IMR-90 (cell line): ENCODE results near the gene SLC23A2. TPM values are rescaled to one million over a fixed set of nuclear protein-coding genes. Genes with fewer than 3 reads are reported as not detected.

ENCODE experiments used
- ATAC-seq: fragments of 200-7000 bp; cut with Tn5 transposase; 2 replicates; pipeline ENCODE4 v1.9.1; 2020; ENCODE audit warnings: low read depth, mild to moderate bottlenecking, moderate library complexity
- BruUV-seq: library from RNA; stranded (reverse); fragments of 400-500 nt; replicated peaks from 2 replicates; lab custom pipeline; 2021; lab: Mats Ljungman, UMichigan
- CTCF ChIA-PET: fragments of 300-600 bp; formaldehyde crosslinking; extraction: SDS; loops from one replicate; lab custom pipeline; 2021; ENCODE audit warnings: antibody characterized with exemption; lab: Yijun Ruan, JAX
- POLR2A ChIA-PET: fragments of 300-600 bp; sonication (Branson Sonifier 250); formaldehyde crosslinking; loops from one replicate; lab custom pipeline; 2022; ENCODE audit warnings: antibody characterized with exemption; ENCODE audit not compliant: unreplicated experiment; lab: Charles Lee
- DNase-seq: peaks from one replicate; pipeline ENCODE4 v3.0.0; 2013
- H2AFZ ChIP-seq: replicated peaks from 2 replicates; pipeline ENCODE3; 2013; ENCODE audit warnings: low read length, mild to moderate bottlenecking; ENCODE audit not compliant: poor library complexity
- H2AK5ac ChIP-seq: 2 replicates; pipeline ENCODE4 v1.6.1; 2013; ENCODE audit warnings: low read depth, low read length, inconsistent platforms
- H2AK9ac ChIP-seq: replicated peaks from 2 replicates; pipeline ENCODE3; 2013; ENCODE audit warnings: mild to moderate bottlenecking, low read depth, low read length, moderate library complexity; ENCODE audit not compliant: poor library complexity
- H2BK120ac ChIP-seq: 2 replicates; pipeline ENCODE4 v1.6.1; 2013; ENCODE audit warnings: low read depth, low read length, inconsistent platforms
- H2BK15ac ChIP-seq: 3 replicates; pipeline ENCODE4 v1.6.1; 2013; ENCODE audit warnings: low read depth, low read length, inconsistent platforms
- H2BK20ac ChIP-seq: 2 replicates; pipeline ENCODE4 v1.6.1; 2013; ENCODE audit warnings: low read depth, mild to moderate bottlenecking, inconsistent platforms, low read length, moderate library complexity
- H2BK5ac ChIP-seq: 2 replicates; pipeline ENCODE4 v1.6.1; 2013; ENCODE audit warnings: mild to moderate bottlenecking, low read depth, low read length, inconsistent platforms; ENCODE audit not compliant: poor library complexity, severe bottlenecking
- H3K14ac ChIP-seq: replicated peaks from 2 replicates; pipeline ENCODE4 v1.6.1; 2013; ENCODE audit warnings: low read depth, low read length, inconsistent platforms
- H3K18ac ChIP-seq: 2 replicates; pipeline ENCODE4 v1.6.1; 2013; ENCODE audit warnings: low read depth, low read length, control low read depth
- H3K23ac ChIP-seq: 2 replicates; pipeline ENCODE4 v1.6.1; 2013; ENCODE audit warnings: low read depth, low read length, inconsistent platforms
- H3K27ac ChIP-seq: 2 replicates; pipeline ENCODE4 v1.5.1; 2013; ENCODE audit warnings: mild to moderate bottlenecking, control low read depth, low read length; ENCODE audit not compliant: insufficient read depth
- H3K27me3 ChIP-seq: 2 replicates; pipeline ENCODE4 v1.6.1; 2013; ENCODE audit warnings: low read length; ENCODE audit not compliant: control insufficient read depth, insufficient read depth
- H3K36me3 ChIP-seq: 2 replicates; pipeline ENCODE4 v1.6.1; 2013; ENCODE audit warnings: low read length, mixed read lengths; ENCODE audit not compliant: control insufficient read depth, insufficient read depth
- H3K4ac ChIP-seq: 2 replicates; pipeline ENCODE4 v1.6.1; 2013; ENCODE audit warnings: low read depth, low read length, inconsistent platforms
- H3K4me1 ChIP-seq: 2 replicates; pipeline ENCODE4 v1.6.1; 2013; ENCODE audit warnings: low read length, mixed read lengths; ENCODE audit not compliant: control insufficient read depth, insufficient read depth
- H3K4me2 ChIP-seq: 2 replicates; pipeline ENCODE4 v1.6.1; 2013; ENCODE audit warnings: low read depth, mild to moderate bottlenecking, control low read depth, low read length, moderate library complexity
- H3K4me3 ChIP-seq: 2 replicates; pipeline ENCODE4 v1.5.1; 2013; ENCODE audit warnings: low read depth, mild to moderate bottlenecking, control low read depth, low read length, moderate library complexity; ENCODE audit not compliant: insufficient read depth
- H3K56ac ChIP-seq: 2 replicates; pipeline ENCODE4 v1.6.1; 2013; ENCODE audit warnings: low read length, inconsistent platforms; ENCODE audit not compliant: insufficient read depth; ENCODE audit errors: extremely low read depth
- H3K79me1 ChIP-seq, 2 experiments: 2 replicates each; pipeline ENCODE4 v1.6.1; 2013; ENCODE audit warnings: low read length in 2 of 2, inconsistent platforms in 1 of 2, low read depth in 1 of 2
- H3K9ac ChIP-seq: 2 replicates; pipeline ENCODE4 v1.6.1; 2013; ENCODE audit warnings: low read depth, low read length, control low read depth
- H3K9me1 ChIP-seq: 2 replicates; pipeline ENCODE4 v1.6.1; 2013; ENCODE audit warnings: low read length, inconsistent platforms; ENCODE audit not compliant: insufficient read depth
- H3K9me3 ChIP-seq: 2 replicates; pipeline ENCODE4 v1.6.1; 2013; ENCODE audit warnings: low read length; ENCODE audit not compliant: control insufficient read depth, insufficient read depth
- H4K20me1 ChIP-seq: 2 replicates; pipeline ENCODE4 v1.6.1; 2013; ENCODE audit warnings: low read length, inconsistent platforms; ENCODE audit not compliant: insufficient read depth
- H4K5ac ChIP-seq: 2 replicates; pipeline ENCODE4 v1.6.1; 2013; ENCODE audit warnings: mild to moderate bottlenecking, low read depth, low read length, control low read depth
- H4K8ac ChIP-seq, 2 experiments: 2 replicates each; pipeline ENCODE4 v1.6.1; 2013; ENCODE audit warnings: low read depth in 2 of 2, low read length in 2 of 2, control low read depth in 1 of 2, inconsistent platforms in 1 of 2
- H4K91ac ChIP-seq: 2 replicates; pipeline ENCODE4 v1.6.1; 2013; ENCODE audit warnings: low read depth, low read length, inconsistent platforms; ENCODE audit not compliant: insufficient read depth
- BHLHE40 ChIP-seq: fragments of 150-350 bp; IDR thresholded peaks from 2 replicates; pipeline ENCODE4 v1.6.1; 2016; ENCODE audit warnings: mild to moderate bottlenecking, low read depth, low read length
- CEBPB ChIP-seq: IDR thresholded peaks from 2 replicates; pipeline ENCODE4 v1.6.1; 2012; ENCODE audit warnings: low read depth, low read length, improper control_type of control experiment
- CHD1 ChIP-seq: IDR thresholded peaks from 2 replicates; pipeline ENCODE4 v1.6.1; 2012; ENCODE audit warnings: low read depth, low read length, improper control_type of control experiment
- MAFK ChIP-seq: IDR thresholded peaks from 2 replicates; pipeline ENCODE4 v1.6.1; 2012; ENCODE audit warnings: low read depth, low read length, improper control_type of control experiment
- MAZ ChIP-seq: IDR thresholded peaks from 2 replicates; pipeline ENCODE4 v1.6.1; 2012; ENCODE audit warnings: low read depth, mild to moderate bottlenecking, low read length, improper control_type of control experiment, moderate library complexity, borderline replicate concordance
- NFE2L2 ChIP-seq: fragments of 150-350 bp; IDR thresholded peaks from 2 replicates; pipeline ENCODE4 v1.6.1; 2016; ENCODE audit warnings: low read depth, mild to moderate bottlenecking, low read length
- POLR2A ChIP-seq: IDR thresholded peaks from 2 replicates; pipeline ENCODE4 v1.6.1; 2012; ENCODE audit warnings: mild to moderate bottlenecking, low read depth, low read length
- RAD21 ChIP-seq: IDR thresholded peaks from 2 replicates; pipeline ENCODE4 v1.6.1; 2012; ENCODE audit warnings: low read length, improper control_type of control experiment
- RCOR1 ChIP-seq: IDR thresholded peaks from 2 replicates; pipeline ENCODE4 v1.6.1; 2012; ENCODE audit warnings: mild to moderate bottlenecking, low read length, improper control_type of control experiment; ENCODE audit not compliant: insufficient replicate concordance
- RFX5 ChIP-seq: IDR thresholded peaks from 2 replicates; pipeline ENCODE4 v1.8.0; 2012; ENCODE audit warnings: low read depth, mild to moderate bottlenecking, low read length, moderate library complexity
- SMC3 ChIP-seq: fragments of 150-350 bp; IDR thresholded peaks from 2 replicates; pipeline ENCODE4 v1.6.1; 2016; ENCODE audit warnings: low read depth, mild to moderate bottlenecking, antibody characterized with exemption, low read length, moderate library complexity
- WGBS, 2 experiments: methylation state at CpG; one replicate each; pipeline versions ENCODE4 v1.1.5 to v1.1.7; 2013; ENCODE audit warnings: missing lambda C conversion rate in 2 of 2; ENCODE audit not compliant: insufficient read length in 1 of 2; ENCODE audit errors: extremely low coverage in 2 of 2; 5-methylcytosine and 5-hydroxymethylcytosine counted together
- dilution Hi-C: fragments of 300-500 bp; cut with HindIII; formaldehyde crosslinking; loops from one replicate; pipeline ENCODE4 v1.14.3; 2018; ENCODE audit warnings: low sequenced_read_pairs; ENCODE audit not compliant: unreplicated experiment
- in situ Hi-C: fragments of 300-500 bp; cut with MboI; formaldehyde crosslinking; loops from 3 replicates; pipeline ENCODE4 v1.14.3; 2019; ENCODE audit warnings: low sequenced_read_pairs, inconsistent platforms, mixed read lengths
- intact Hi-C: fragments of 100-400 bp; cut with micrococcal nuclease; formaldehyde crosslinking; loops from 2 replicates; pipeline ENCODE4 v1.10.0; 2022
- polyA plus RNA-seq, 3 experiments: library from polyadenylated mRNA; depleted of rRNA; stranded (reverse); fragments of >200 nt; gene quantifications; 2 replicates each; pipeline ENCODE4 v1.2.3, GENCODE V29; 2012; ENCODE audit warnings: low replicate concordance in 1 of 3
- total RNA-seq: library from RNA; depleted of rRNA; stranded (reverse); fragments of >200 nt; gene quantifications from 2 replicates; pipeline ENCODE4 v1.2.3, GENCODE V29; 2012
- TF ChIP-seq, protein P1 (sequence below): fragments of 150-350 bp; IDR thresholded peaks from 2 replicates; pipeline ENCODE4 v1.6.1; 2016; ENCODE audit warnings: low read depth, mild to moderate bottlenecking, low read length, moderate library complexity, borderline replicate concordance
- TF ChIP-seq, protein P2 (sequence below): fragments of 150-350 bp; IDR thresholded peaks from 2 replicates; pipeline ENCODE4 v1.6.1; 2017; ENCODE audit warnings: mild to moderate bottlenecking, antibody characterized with exemption, low read length, low read depth
- TF ChIP-seq, protein P3 (sequence below): conservative IDR thresholded peaks from 2 replicates; pipeline ENCODE4 v1.5.1; 2012; ENCODE audit warnings: mild to moderate bottlenecking, low read depth, low read length, improper control_type of control experiment

SLC23A2 gene
- total and polyA plus RNA-seq, 2 of the 4 experiments (the other 2 are of a cell fraction) = 10.2 to 14.4 TPM

DNA sequence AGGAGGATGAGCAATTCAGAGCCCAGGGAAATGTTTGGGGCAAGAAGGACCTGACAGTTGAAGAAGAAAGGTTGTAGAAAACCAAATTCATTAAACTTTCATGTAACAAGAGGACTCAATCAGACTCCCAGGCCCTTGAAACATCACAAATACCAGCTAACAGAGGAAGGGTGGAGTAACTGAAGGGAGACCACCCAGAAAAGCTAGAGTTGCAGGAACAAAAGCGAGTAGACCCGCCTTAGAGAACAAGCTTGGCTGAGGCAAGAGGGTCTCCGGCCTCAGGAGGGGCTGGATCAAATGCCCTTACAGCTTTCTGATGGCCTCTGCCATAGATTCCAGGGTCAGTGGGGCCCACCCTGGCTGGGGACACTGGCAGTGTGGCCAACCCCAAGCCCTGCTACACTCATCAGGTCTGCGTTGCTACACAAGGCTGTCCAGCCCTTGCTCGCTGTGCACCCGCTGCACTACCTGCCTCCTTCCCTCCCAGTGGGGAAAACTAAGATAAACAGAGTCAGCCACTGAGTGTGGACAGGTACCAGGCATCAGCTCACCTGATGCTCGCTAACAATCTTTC is 110.0 kb downstream of the SLC23A2 start:
- Histone ChIP-seq H4K91ac (peak overlapping the region; percentile 43; the same call in 1 of the 2 replicates), H3K79me1 (peaks cover 0 to 4% of the 10 kb centered on the region in 2 experiments; a peak in 1 of 4 replicates), H2BK15ac (no peak overlapping the region), H3K9me3 (no peaks in the 10 kb centered on the region), H2AK9ac (no peak overlapping the region), H2AFZ (no peak overlapping the region), H3K23ac (no peak overlapping the region), H3K4ac (peak overlapping the region; percentile 2; the same call in 1 of the 2 replicates), H4K20me1 (no peaks in the 10 kb centered on the region), H2BK20ac (no peak overlapping the region), H3K36me3 (peaks cover 14% of the 10 kb centered on the region), H3K4me3 (no peak overlapping the region), H3K4me2 (no peak overlapping the region), H3K27me3 (no peaks in the 10 kb centered on the region), H3K9me1 (peaks cover 15% of the 10 kb centered on the region), H3K14ac (no peak overlapping the region), H2AK5ac (no peak overlapping the region), H2BK5ac (no peak overlapping the region), H4K8ac (no peak overlapping the region), H3K4me1 (no peaks in the 10 kb centered on the region), H3K9ac (no peak overlapping the region), H2BK120ac (no peak overlapping the region), H3K18ac (no peak overlapping the region), H3K27ac (no peak overlapping the region), H3K56ac (no peak overlapping the region), H4K5ac (no peak overlapping the region)
- dilution Hi-C loops = no loop called here
- BruUV-seq = no TSS peak
- 94% methylated on average over 4 of the region's 7 CpGs; no CpG with 5 or more reads in 1 of the 2 experiments for WGBS, 2 experiments
- no peak for DNase-seq
- in situ Hi-C loops = no loop called here
- CTCF ChIA-PET = no interaction called here
- POLR2A ChIA-PET = no interaction called here
- no peak for ATAC-seq
- intact Hi-C loops = no loop called here
- TF ChIP-seq, protein P1, sequence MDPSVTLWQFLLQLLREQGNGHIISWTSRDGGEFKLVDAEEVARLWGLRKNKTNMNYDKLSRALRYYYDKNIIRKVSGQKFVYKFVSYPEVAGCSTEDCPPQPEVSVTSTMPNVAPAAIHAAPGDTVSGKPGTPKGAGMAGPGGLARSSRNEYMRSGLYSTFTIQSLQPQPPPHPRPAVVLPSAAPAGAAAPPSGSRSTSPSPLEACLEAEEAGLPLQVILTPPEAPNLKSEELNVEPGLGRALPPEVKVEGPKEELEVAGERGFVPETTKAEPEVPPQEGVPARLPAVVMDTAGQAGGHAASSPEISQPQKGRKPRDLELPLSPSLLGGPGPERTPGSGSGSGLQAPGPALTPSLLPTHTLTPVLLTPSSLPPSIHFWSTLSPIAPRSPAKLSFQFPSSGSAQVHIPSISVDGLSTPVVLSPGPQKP = no peak
- TF ChIP-seq SMC3 (no peak), POLR2A (no peak), RFX5 (no peak), RCOR1 (no peak), CEBPB (no peak), RAD21 (no peak), NFE2L2 (no peak), CHD1 (no peak), BHLHE40 (no peak), MAFK (no peak), MAZ (no peak)
- TF ChIP-seq, protein P2, sequence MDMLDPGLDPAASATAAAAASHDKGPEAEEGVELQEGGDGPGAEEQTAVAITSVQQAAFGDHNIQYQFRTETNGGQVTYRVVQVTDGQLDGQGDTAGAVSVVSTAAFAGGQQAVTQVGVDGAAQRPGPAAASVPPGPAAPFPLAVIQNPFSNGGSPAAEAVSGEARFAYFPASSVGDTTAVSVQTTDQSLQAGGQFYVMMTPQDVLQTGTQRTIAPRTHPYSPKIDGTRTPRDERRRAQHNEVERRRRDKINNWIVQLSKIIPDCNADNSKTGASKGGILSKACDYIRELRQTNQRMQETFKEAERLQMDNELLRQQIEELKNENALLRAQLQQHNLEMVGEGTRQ = no peak
- TF ChIP-seq, protein P3, sequence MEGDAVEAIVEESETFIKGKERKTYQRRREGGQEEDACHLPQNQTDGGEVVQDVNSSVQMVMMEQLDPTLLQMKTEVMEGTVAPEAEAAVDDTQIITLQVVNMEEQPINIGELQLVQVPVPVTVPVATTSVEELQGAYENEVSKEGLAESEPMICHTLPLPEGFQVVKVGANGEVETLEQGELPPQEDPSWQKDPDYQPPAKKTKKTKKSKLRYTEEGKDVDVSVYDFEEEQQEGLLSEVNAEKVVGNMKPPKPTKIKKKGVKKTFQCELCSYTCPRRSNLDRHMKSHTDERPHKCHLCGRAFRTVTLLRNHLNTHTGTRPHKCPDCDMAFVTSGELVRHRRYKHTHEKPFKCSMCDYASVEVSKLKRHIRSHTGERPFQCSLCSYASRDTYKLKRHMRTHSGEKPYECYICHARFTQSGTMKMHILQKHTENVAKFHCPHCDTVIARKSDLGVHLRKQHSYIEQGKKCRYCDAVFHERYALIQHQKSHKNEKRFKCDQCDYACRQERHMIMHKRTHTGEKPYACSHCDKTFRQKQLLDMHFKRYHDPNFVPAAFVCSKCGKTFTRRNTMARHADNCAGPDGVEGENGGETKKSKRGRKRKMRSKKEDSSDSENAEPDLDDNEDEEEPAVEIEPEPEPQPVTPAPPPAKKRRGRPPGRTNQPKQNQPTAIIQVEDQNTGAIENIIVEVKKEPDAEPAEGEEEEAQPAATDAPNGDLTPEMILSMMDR = no peak
